Spleen (tissue), 11 donors: Measurements from ENCODE around the gene VEPH1. TPM values are rescaled to one million over a fixed set of nuclear protein-coding genes. Genes with fewer than 3 reads are reported as not detected.
"Not testable (repeated sequence)": the region's sequence is repeated elsewhere in the genome, so short reads cannot be mapped to it uniquely, and the experiment has no call there.

ENCODE experiments used
- DNase-seq: peaks from one replicate; pipeline ENCODE4 v3.0.0-alpha.2; 2020
- H3K27ac ChIP-seq, 8 donors: fragments of 200-600 bp; sonication (generic) in 7 of 8; 1 replicate in 4 of 8; 2 replicates in 4 of 8; pipeline versions ENCODE4 v1.5.0 to v1.8.0; 2016 to 2021; ENCODE audit warnings: inconsistent platforms in 4 of 8, mild to moderate bottlenecking in 4 of 8, moderate library complexity in 1 of 8
- H3K27me3 ChIP-seq, 7 donors: fragments of 200-600 bp; sonication (generic) in 6 of 7; replicated peaks in 1 of 7; 1 replicate in 4 of 7; 2 replicates in 3 of 7; pipeline versions ENCODE4 v1.5.0 to v1.8.0; 2016 to 2021; ENCODE audit warnings: inconsistent platforms in 3 of 7, mild to moderate bottlenecking in 1 of 7
- H3K36me3 ChIP-seq, 6 donors: fragments of 200-600 bp; sonication (generic) in 5 of 6; 1 replicate in 4 of 6; 2 replicates in 2 of 6; pipeline versions ENCODE4 v1.5.0 to v1.8.0; 2016 to 2021; ENCODE audit warnings: inconsistent platforms in 2 of 6
- H3K4me1 ChIP-seq, 6 donors: fragments of 200-600 bp; sonication (generic) in 5 of 6; 1 replicate in 3 of 6; 2 replicates in 3 of 6; pipeline versions ENCODE4 v1.5.0 to v1.8.0; 2016 to 2021; ENCODE audit warnings: inconsistent platforms in 3 of 6
- H3K4me3 ChIP-seq, 8 donors: fragments of 200-600 bp; sonication (generic) in 7 of 8; 1 replicate in 4 of 8; 2 replicates in 4 of 8; pipeline versions ENCODE4 v1.5.0 to v1.8.0; 2016 to 2021; ENCODE audit warnings: inconsistent platforms in 4 of 8, mild to moderate bottlenecking in 4 of 8, moderate library complexity in 2 of 8
- H3K9me3 ChIP-seq, 8 donors: fragments of 200-600 bp; sonication (generic) in 7 of 8; 1 replicate in 4 of 8; 2 replicates in 4 of 8; pipeline versions ENCODE4 v1.5.0 to v1.8.0; 2016 to 2021; ENCODE audit warnings: inconsistent platforms in 4 of 8
- POLR2A ChIP-seq, 3 donors: fragments of 450-650 bp; IDR thresholded peaks; one replicate each; pipeline ENCODE4 v1.5.1; 2017; ENCODE audit warnings: antibody characterized with exemption in 3 of 3, mild to moderate bottlenecking in 1 of 3
- POLR2AphosphoS5 ChIP-seq, 3 donors: sonication (generic); formaldehyde crosslinking; IDR thresholded peaks; one replicate each; pipeline ENCODE4 v1.5.1; 2017; ENCODE audit warnings: antibody characterized with exemption in 3 of 3
- WGBS, 5 donors: extraction: QIAGEN DNeasy Blood & Tissue Kit in 3 of 5; methylation state at CpG; one replicate each; pipeline versions ENCODE4 v1.1.5 to v1.1.7; 2013 to 2018; 5-methylcytosine and 5-hydroxymethylcytosine counted together
- intact Hi-C: fragments of 100-400 bp; cut with DNase I; formaldehyde crosslinking; loops from one replicate; pipeline ENCODE4 v1.15.0; 2023; ENCODE audit warnings: low total_unique reads
- polyA plus RNA-seq, 3 donors: library from polyadenylated mRNA; stranded (reverse); fragments of 200-250 nt; gene quantifications; one replicate each; pipeline ENCODE4 v1.2.1, GENCODE V29; 2013
- total RNA-seq, 7 donors: library from RNA; depleted of rRNA in 3 of 7; stranded (reverse); fragments of >200 nt in 3 of 7; fragmentation: NEBNext Ultra II Directional in 4 of 7; extraction: Animal tissue kit (Norgen Biotek cat#: 25700) in 4 of 7; gene quantifications; one replicate each; pipeline versions ENCODE4 v1.1.0 to v1.2.1, GENCODE V29; 2016 to 2021
- TF ChIP-seq, protein P1 (sequence below), 11 experiments: fragments of 200-600 bp in 7 of 11; fragments of 450-650 bp in 4 of 11; sonication (generic) in 4 of 11; IDR thresholded peaks in 8 of 11; conservative IDR thresholded peaks in 3 of 11; 1 replicate in 7 of 11; 2 replicates in 4 of 11; pipeline versions ENCODE4 v1.4.0 to v1.8.0; 2016 to 2021; ENCODE audit warnings: antibody characterized with exemption in 11 of 11, inconsistent platforms in 4 of 11, mild to moderate bottlenecking in 1 of 11
- donor health status: healthy with polysubstance abuse.
- donor health status: DM: no; HTN: no; CAD: no; lungs with moderate emphysema.
- donor health status: DM: no; HTN: no; CAD: no.
- donor health status: Bipolar disorder and iron deficiency.
- donor health status: healthy.
- donor health status: DM: no; HTN: no; CAD: no.
- donor health status: DM: yes; HTN: yes; CAD: no.

Gene VEPH1
- total and polyA plus RNA-seq, 10 donors: 0.26 to 19.6 (median 5.8) TPM

DNA sequence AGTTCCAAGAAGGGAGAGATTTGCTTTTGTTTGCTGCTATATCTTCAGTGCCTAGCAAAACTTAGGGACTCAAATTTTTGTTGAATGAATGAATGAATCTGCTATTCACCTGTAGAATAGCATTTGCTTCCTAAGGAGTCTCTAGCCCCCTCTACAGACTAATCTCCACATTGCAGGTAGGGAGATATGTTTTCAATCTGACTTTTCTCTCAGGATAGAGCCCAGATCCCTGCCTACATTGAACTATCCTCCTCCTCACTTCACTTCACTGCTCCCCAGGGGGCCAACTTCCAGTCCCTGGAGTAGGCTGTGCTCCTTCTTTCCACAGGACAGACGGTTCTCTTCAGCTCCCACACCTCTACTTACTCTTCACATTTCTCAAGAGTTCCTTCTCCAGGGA is 148.5 kb downstream of the VEPH1 start:
- no peak overlapping the region for H3K4me3 ChIP-seq
- 46 to 74% (median 58%) methylated on average over 1 of the region's 1 CpG for WGBS, 5 donors
- H3K27me3 ChIP-seq: no peaks in the 10 kb centered on the region
- no peak for TF ChIP-seq POLR2AphosphoS5 (IDR thresholded peaks at IDR 0.05)
- TF ChIP-seq, protein P1, sequence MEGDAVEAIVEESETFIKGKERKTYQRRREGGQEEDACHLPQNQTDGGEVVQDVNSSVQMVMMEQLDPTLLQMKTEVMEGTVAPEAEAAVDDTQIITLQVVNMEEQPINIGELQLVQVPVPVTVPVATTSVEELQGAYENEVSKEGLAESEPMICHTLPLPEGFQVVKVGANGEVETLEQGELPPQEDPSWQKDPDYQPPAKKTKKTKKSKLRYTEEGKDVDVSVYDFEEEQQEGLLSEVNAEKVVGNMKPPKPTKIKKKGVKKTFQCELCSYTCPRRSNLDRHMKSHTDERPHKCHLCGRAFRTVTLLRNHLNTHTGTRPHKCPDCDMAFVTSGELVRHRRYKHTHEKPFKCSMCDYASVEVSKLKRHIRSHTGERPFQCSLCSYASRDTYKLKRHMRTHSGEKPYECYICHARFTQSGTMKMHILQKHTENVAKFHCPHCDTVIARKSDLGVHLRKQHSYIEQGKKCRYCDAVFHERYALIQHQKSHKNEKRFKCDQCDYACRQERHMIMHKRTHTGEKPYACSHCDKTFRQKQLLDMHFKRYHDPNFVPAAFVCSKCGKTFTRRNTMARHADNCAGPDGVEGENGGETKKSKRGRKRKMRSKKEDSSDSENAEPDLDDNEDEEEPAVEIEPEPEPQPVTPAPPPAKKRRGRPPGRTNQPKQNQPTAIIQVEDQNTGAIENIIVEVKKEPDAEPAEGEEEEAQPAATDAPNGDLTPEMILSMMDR (IDR thresholded peaks at IDR 0.05 in 8 of 11, conservative IDR thresholded peaks at IDR 0.05 in 3 of 11): no peak
- TF ChIP-seq POLR2A (IDR thresholded peaks at IDR 0.05): no peak
- H3K27ac ChIP-seq: no peak overlapping the region
- intact Hi-C loops: no loop called here
- H3K9me3 ChIP-seq: peaks cover 0 to 3% (median 0%) of the 10 kb centered on the region in 8 donors
- no peak for DNase-seq
- no peaks in the 10 kb centered on the region for H3K4me1 ChIP-seq
- no peaks in the 10 kb centered on the region for H3K36me3 ChIP-seq

DNA sequence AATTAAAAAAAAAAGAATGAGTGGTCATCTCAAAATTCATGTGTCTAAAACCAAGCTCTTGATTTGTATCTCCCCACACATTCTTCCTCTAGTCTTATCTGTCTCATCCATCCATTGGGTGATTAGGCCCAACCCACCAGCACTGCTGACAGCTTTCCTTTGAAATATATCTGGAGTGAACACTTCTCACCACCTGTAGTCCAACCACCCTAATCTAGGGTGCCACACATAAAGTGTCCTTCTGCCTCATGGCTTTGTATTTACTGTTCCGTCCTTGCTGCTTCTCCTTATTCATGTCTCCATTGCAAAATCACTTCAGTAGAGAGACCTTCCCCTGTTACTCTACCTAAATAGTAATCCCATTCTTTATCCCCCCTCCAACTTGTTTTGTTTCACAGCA is 149.0 kb downstream of the VEPH1 start:
- H3K27me3 ChIP-seq: no peaks in the 10 kb centered on the region
- H3K4me1 ChIP-seq: no peaks in the 10 kb centered on the region
- DNase-seq: no peak
- no peak overlapping the region for H3K27ac ChIP-seq
- WGBS, 5 donors: 59 to 92% (median 75%) methylated on average over 1 of the region's 1 CpG
- H3K9me3 ChIP-seq: peaks cover 0 to 6% (median 0%) of the 10 kb centered on the region in 8 donors
- intact Hi-C loops: no loop called here
- TF ChIP-seq POLR2A (IDR thresholded peaks at IDR 0.05): no peak
- no peak for TF ChIP-seq POLR2AphosphoS5 (IDR thresholded peaks at IDR 0.05)
- TF ChIP-seq, protein P1 (IDR thresholded peaks at IDR 0.05 in 8 of 11, conservative IDR thresholded peaks at IDR 0.05 in 3 of 11): no peak
- no peak overlapping the region for H3K4me3 ChIP-seq
- no peaks in the 10 kb centered on the region for H3K36me3 ChIP-seq

DNA sequence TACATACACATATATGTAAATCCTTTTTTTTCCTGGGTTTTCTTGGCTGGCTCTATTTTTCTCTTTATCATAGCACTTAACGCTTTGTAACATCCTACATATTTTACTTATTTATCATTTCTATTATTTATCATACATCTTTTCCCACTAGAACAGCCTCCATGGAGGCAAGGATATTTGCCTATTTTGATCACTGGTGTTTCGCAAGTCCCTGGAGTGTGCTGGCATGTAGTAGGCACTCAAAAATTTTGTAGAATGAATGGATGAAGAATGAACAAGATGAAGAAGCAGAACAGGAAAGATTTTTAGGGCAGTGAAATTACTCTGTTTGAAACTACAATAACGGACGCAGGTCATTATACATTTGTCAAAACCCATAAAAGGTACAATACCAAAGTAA is 149.6 kb downstream of the VEPH1 start:
- Histone ChIP-seq H3K4me3 (no peak overlapping the region), H3K4me1 (no peaks in the 10 kb centered on the region), H3K27me3 (no peaks in the 10 kb centered on the region), H3K36me3 (no peaks in the 10 kb centered on the region), H3K27ac (no peak overlapping the region), H3K9me3 (peaks cover 0 to 6% (median 0%) of the 10 kb centered on the region in 8 donors)
- intact Hi-C loops: no loop called here
- 82 to 97% (median 94%) methylated on average over 4 of the region's 4 CpGs for WGBS, 5 donors
- no peak for TF ChIP-seq POLR2A (IDR thresholded peaks at IDR 0.05)
- TF ChIP-seq, protein P1 (IDR thresholded peaks at IDR 0.05 in 8 of 11, conservative IDR thresholded peaks at IDR 0.05 in 3 of 11): no peak
- no peak for TF ChIP-seq POLR2AphosphoS5 (IDR thresholded peaks at IDR 0.05)
- no peak for DNase-seq

- Histone ChIP-seq H3K36me3 (no peaks in the 10 kb centered on the region), H3K4me1 (no peaks in the 10 kb centered on the region)
Observed at GRCh38 chr3:157351981-157352380, 151.2 kb downstream of the VEPH1 start.

DNA sequence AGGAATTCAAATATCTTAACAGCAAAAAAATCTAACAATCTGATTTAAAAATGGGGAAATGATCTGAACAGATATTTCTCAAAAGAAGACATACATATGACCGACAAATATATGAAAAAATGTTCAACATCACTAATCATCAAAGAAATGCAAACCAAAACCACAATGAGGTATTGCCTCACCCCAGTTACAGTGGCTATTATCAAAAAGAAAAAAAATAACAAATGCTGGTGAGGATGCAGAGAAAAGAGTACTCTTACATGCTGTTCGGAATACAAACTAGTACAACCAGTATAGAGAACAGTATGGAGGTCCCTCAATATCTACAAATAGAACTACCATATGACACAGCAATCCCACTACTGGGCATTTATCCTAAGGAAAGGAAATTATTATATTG is 152.6 kb downstream of the VEPH1 start:
- H3K4me3 ChIP-seq, H3K36me3 ChIP-seq, H3K27ac ChIP-seq, H3K27me3 ChIP-seq, intact Hi-C loops, H3K4me1 ChIP-seq, DNase-seq: not testable (repeated sequence)
- peaks cover 0 to 16% (median 2%) of the 10 kb centered on the region in 8 donors for H3K9me3 ChIP-seq
- 57 to 87% (median 79%) methylated on average over 2 of the region's 2 CpGs for WGBS, 5 donors

More at GRCh38 chr3:157351981-157352380, 151.2 kb downstream of the VEPH1 start:
- Histone ChIP-seq H3K4me3 (no peak overlapping the region), H3K9me3 (peaks cover 0 to 16% (median 0%) of the 10 kb centered on the region in 8 donors), H3K27ac (no peak overlapping the region), H3K27me3 (no peaks in the 10 kb centered on the region)
- intact Hi-C loops: no loop called here
- 47 to 89% (median 82%) methylated on average over 1 of the region's 1 CpG for WGBS, 5 donors
- no peak for DNase-seq
- TF ChIP-seq POLR2AphosphoS5 (IDR thresholded peaks at IDR 0.05) (no peak), POLR2A (IDR thresholded peaks at IDR 0.05) (no peak)
- TF ChIP-seq, protein P1 (IDR thresholded peaks at IDR 0.05 in 8 of 11, conservative IDR thresholded peaks at IDR 0.05 in 3 of 11): peak in 1 of 11 experiments; percentile 17

DNA sequence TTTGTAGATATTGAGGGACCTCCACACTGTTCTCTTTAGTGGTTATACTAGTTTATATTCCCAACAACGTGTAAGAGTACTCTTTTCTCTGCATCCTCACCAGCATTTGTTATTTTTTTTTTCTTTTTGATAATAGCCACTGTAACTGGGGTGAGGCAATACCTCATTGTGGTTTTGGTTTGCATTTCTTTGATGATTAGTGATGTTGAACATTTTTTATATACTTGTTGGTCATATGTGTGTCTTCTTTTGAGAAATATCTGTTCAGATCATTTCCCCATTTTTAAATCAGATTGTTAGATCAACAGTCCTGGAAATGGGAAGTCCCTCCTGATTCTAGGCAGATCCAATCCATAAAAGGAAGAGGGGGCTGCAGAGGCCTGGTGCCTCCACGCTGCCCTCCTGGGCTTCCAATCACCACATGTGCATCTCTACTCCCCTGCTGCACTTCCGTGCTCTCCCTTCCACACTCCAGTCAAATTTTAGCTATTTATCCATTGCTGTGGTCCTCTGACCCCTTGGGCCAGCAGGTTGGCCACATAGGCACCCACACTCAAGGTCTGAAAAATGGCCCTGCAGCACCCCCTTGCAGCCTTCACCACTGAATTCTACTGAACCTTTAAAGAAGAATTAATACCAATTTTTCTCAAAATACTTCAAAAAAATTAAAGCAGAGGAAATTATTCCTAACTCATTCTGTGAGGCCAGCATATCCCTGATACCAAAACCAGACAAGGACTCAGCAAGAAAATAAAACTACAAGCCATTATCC is 154.7 kb downstream of the VEPH1 start:
- H3K4me3 ChIP-seq, H3K36me3 ChIP-seq, intact Hi-C loops, H3K27ac ChIP-seq, H3K4me1 ChIP-seq, DNase-seq, H3K27me3 ChIP-seq: not testable (repeated sequence)
- peaks cover 0 to 16% (median 3%) of the 10 kb centered on the region in 8 donors for H3K9me3 ChIP-seq
- whole genome bisulfite sequencing, 5 donors: 70 to 88% (median 78%) methylated on average over 3 of the region's 3 CpGs
